Measurements from ENCODE around the gene PRRT1.

Gene PRRT1

GRCh38 chr6:32158052-32158451 is 6.3 kb upstream of the PRRT1 start:
- Histone ChIP-seq H3K4me1 (ENCODE audit: insufficient read depth, low read length, poor library complexity, severe bottlenecking) (peaks cover 19% of the 10 kb centered on the region), H4K20me1 (ENCODE audit: insufficient read depth, low read length, poor library complexity, severe bottlenecking) (no peaks in the 10 kb centered on the region), H3K9ac (ENCODE audit: low read depth, low read length, poor library complexity, severe bottlenecking) (no peak overlapping the region), H3K4me3 (ENCODE audit: low read length, poor library complexity, severe bottlenecking) (no peak overlapping the region), H3K9me3 (ENCODE audit: insufficient read depth, low read depth, low read length) (no peaks in the 10 kb centered on the region), H3K79me2 (ENCODE audit: insufficient read depth, low read length) (peaks cover 17% of the 10 kb centered on the region), H2AFZ (ENCODE audit: low read length) (no peak overlapping the region), H3K4me2 (ENCODE audit: low read depth, low read length, poor library complexity, severe bottlenecking) (no peak overlapping the region), H3K27me3 (ENCODE audit: insufficient read depth, low read length, poor library complexity, severe bottlenecking) (no peaks in the 10 kb centered on the region), H3K9me2 (replicated peaks; ENCODE audit: low read depth, low read length) (no peaks in the 10 kb centered on the region), H3F3A (ENCODE audit: low read depth) (no peaks in the 10 kb centered on the region), H3K36me3 (ENCODE audit: insufficient read depth, low read length) (peaks cover 11% of the 10 kb centered on the region; the same call in 1 of the 2 replicates)
- no peak for TF ChIP-seq CTCF (conservative IDR thresholded peaks at IDR 0.05; ENCODE audit: low read length)
- no peak for TF ChIP-seq EZH2phosphoT487 (IDR thresholded peaks at IDR 0.05; ENCODE audit: borderline replicate concordance)

- H2AFZ ChIP-seq (ENCODE audit: low read length): no peak overlapping the region
- H4K20me1 ChIP-seq (ENCODE audit: insufficient read depth, low read length, poor library complexity, severe bottlenecking): no peaks in the 10 kb centered on the region
- peaks cover 21% of the 10 kb centered on the region for H3K4me1 ChIP-seq (ENCODE audit: insufficient read depth, low read length, poor library complexity, severe bottlenecking)
- H3K9me2 ChIP-seq (replicated peaks; ENCODE audit: low read depth, low read length): no peaks in the 10 kb centered on the region
- H3K79me2 ChIP-seq (ENCODE audit: insufficient read depth, low read length): peaks cover 17% of the 10 kb centered on the region
- no peaks in the 10 kb centered on the region for H3K27me3 ChIP-seq (ENCODE audit: insufficient read depth, low read length, poor library complexity, severe bottlenecking)
- TF ChIP-seq EZH2phosphoT487 (IDR thresholded peaks at IDR 0.05; ENCODE audit: borderline replicate concordance): no peak
- TF ChIP-seq CTCF (conservative IDR thresholded peaks at IDR 0.05; ENCODE audit: low read length): no peak
- H3K9me3 ChIP-seq (ENCODE audit: insufficient read depth, low read depth, low read length): no peaks in the 10 kb centered on the region
- no peak overlapping the region for H3K4me2 ChIP-seq (ENCODE audit: low read depth, low read length, poor library complexity, severe bottlenecking)
- no peak overlapping the region for H3K9ac ChIP-seq (ENCODE audit: low read depth, low read length, poor library complexity, severe bottlenecking)
- no peak overlapping the region for H3K4me3 ChIP-seq (ENCODE audit: low read length, poor library complexity, severe bottlenecking)
- no peaks in the 10 kb centered on the region for H3F3A ChIP-seq (ENCODE audit: low read depth)
- peaks cover 11% of the 10 kb centered on the region; the same call in 1 of the 2 replicates for H3K36me3 ChIP-seq (ENCODE audit: insufficient read depth, low read length)
These were observed 5.2 kb upstream of the PRRT1 start for GRCh38 chr6:32156891-32157290.

- Histone ChIP-seq H3F3A (ENCODE audit: low read depth) (no peaks in the 10 kb centered on the region), H3K9me3 (ENCODE audit: insufficient read depth, low read depth, low read length) (no peaks in the 10 kb centered on the region), H2AFZ (ENCODE audit: low read length) (peak overlapping the region; percentile 93), H3K4me2 (ENCODE audit: low read depth, low read length, poor library complexity, severe bottlenecking) (peak overlapping the region; percentile 93), H3K9me2 (replicated peaks; ENCODE audit: low read depth, low read length) (no peaks in the 10 kb centered on the region), H4K20me1 (ENCODE audit: insufficient read depth, low read length, poor library complexity, severe bottlenecking) (no peaks in the 10 kb centered on the region), H3K9ac (ENCODE audit: low read depth, low read length, poor library complexity, severe bottlenecking) (peak overlapping the region; percentile 70), H3K4me1 (ENCODE audit: insufficient read depth, low read length, poor library complexity, severe bottlenecking) (peaks cover 21% of the 10 kb centered on the region), H3K79me2 (ENCODE audit: insufficient read depth, low read length) (peaks cover 17% of the 10 kb centered on the region), H3K36me3 (ENCODE audit: insufficient read depth, low read length) (peaks cover 11% of the 10 kb centered on the region; the same call in 1 of the 2 replicates), H3K27me3 (ENCODE audit: insufficient read depth, low read length, poor library complexity, severe bottlenecking) (no peaks in the 10 kb centered on the region), H3K4me3 (ENCODE audit: low read length, poor library complexity, severe bottlenecking) (peak overlapping the region; percentile 90)
- TF ChIP-seq CTCF (conservative IDR thresholded peaks at IDR 0.05; ENCODE audit: low read length) (peak; percentile 63), EZH2phosphoT487 (IDR thresholded peaks at IDR 0.05; ENCODE audit: borderline replicate concordance) (no peak)
These were observed 2.9 kb upstream of the PRRT1 start for GRCh38 chr6:32154514-32155161.
